Astrocyte (in vitro differentiated cells and primary cell): ENCODE measurements around the gene ATP1A3.

Experiments used
- EZH2 ChIP-seq: IDR thresholded peaks from 2 replicates; pipeline ENCODE4 v1.6.1; 2012; ENCODE audit warnings: mild to moderate bottlenecking, low read length, inconsistent platforms; ENCODE audit not compliant: insufficient read depth
- TF ChIP-seq, protein P1 (sequence below): IDR thresholded peaks from 2 replicates; pipeline ENCODE4 v1.5.1; 2011; ENCODE audit warnings: low read depth, mild to moderate bottlenecking, inconsistent platforms, low read length, moderate library complexity; ENCODE audit not compliant: insufficient read depth

DNA sequence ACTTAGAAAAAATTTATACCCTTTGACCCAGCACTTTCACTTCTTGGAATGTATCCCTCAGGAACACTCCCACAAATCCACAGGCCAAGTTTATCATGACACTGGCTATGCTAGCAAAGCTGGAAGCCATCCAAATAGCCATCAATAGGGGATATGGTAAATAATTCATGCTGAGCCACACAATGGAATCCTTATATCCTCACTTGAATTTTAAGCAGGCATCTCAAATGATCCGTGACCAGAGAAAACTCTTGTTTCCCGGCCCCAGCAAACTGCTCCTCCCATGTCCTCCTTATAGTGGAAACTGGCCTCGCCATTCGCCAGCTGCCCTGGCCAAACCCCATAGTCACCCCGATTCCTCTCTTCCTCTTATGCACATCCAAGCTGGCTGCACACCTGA, 38.4 kb upstream of the ATP1A3 start:
- TF ChIP-seq, protein P1, sequence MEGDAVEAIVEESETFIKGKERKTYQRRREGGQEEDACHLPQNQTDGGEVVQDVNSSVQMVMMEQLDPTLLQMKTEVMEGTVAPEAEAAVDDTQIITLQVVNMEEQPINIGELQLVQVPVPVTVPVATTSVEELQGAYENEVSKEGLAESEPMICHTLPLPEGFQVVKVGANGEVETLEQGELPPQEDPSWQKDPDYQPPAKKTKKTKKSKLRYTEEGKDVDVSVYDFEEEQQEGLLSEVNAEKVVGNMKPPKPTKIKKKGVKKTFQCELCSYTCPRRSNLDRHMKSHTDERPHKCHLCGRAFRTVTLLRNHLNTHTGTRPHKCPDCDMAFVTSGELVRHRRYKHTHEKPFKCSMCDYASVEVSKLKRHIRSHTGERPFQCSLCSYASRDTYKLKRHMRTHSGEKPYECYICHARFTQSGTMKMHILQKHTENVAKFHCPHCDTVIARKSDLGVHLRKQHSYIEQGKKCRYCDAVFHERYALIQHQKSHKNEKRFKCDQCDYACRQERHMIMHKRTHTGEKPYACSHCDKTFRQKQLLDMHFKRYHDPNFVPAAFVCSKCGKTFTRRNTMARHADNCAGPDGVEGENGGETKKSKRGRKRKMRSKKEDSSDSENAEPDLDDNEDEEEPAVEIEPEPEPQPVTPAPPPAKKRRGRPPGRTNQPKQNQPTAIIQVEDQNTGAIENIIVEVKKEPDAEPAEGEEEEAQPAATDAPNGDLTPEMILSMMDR, result no peak
- TF ChIP-seq EZH2, result no peak
